ENCODE data around the gene SPATA20.

The SPATA20 gene

GRCh38 chr17:50547035-50547735 lies at the start of gene SPATA20:
TSS of gene SPATA20 (plus strand) at chr17:50547174. CDS start at chr17:50547209, 35 bp downstream.
- peak; percentile 87 for DNase-seq (ENCODE audit: low spot score)

DNA sequence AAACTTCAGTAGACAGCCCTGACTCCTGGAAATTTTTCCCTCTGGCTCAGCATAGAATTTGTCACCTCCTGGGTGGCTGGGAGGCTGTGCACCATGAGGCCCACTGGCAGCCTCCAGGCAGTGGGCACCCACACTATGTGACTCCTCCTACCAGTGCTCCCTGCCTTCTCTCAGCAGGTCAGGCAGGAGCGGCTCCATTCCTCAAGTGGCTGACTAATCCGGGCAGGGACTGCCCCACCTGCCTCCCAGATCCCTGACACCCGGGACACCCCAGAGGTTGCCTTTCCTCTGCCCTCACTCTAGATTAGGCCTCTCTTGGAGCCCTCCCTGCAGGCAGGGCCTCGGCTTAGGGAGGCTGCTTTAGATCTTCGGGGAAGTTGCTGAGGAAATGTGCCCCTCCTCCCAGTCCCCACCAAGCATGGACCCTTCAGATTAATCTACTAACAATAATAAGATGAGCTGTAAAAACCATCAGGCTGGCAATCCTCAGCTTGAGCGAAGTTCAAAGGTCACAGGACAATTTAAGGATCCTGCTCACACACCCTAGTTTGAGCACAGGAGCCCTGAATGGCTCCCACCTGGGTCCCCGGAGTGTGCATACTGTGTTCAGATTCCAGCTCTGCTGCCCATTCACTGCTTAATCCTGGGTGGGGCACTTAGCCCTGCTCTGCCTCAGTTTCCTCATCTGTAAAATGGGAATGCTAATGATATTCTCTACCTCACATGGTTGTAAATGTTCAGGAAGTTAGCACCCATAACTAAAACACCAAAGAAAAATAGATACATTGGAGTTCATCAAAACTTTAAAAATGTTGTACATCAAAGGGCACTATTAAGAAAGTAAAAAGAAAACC lies 48.7 kb upstream of the SPATA20 start:
- DNase-seq (ENCODE audit: low spot score): no peak

DNA sequence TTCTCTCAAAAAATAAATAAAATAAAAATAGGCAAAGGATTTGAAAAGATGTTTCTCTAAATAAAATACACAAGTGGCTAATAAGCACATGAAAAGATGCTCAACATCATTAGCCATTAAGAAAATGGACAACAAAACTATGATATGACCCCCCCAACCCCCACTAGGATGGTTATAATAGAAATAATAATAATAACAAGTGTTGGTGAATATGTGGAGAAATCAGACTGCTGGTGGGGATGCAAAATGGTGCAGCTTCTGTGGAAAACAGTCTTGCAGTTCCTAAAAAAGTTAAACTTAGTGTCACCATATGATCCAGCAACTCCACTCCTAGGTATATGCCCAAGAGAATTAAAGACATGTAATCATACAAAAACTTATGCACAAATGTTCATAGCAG lies 47.7 kb upstream of the SPATA20 start:
- no peak for DNase-seq (ENCODE audit: low spot score)

GRCh38 chr17:50499721-50500120 lies 47.3 kb upstream of the SPATA20 start:
- DNase-seq (ENCODE audit: low spot score): no peak

- peak; percentile 50 for DNase-seq (ENCODE audit: low spot score)
These were observed 45.9 kb upstream of the SPATA20 start for GRCh38 chr17:50501054-50501453.

- DNase-seq (ENCODE audit: low spot score): no peak
These were observed 44.5 kb upstream of the SPATA20 start for GRCh38 chr17:50502301-50502990.

DNA sequence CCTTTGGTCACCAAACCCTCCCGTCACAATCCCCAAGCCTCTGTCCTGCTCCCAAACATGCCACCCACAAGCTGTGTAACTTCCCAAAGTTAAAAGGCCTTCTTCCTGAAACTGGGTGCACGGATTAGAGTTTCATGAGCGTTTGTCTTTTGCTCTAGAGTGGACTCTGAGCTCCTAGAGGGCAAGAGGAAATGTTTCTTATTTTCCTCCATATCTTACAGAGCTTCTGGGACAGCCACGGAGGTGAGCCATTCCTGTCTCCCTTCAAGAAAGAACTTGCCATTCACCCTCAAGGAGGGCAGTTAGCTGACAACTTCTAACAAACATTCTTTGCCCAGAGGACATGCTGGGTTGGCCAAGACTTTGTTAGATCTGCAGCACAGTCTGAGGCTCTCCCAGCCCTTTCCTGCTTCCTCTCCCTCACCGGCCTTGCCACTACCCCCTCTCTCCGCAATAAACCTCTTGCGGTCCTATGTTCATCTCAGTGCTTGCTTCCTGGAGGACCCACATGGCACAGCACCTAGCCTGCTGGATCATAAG lies 41.3 kb upstream of the SPATA20 start:
- DNase-seq (ENCODE audit: low spot score): no peak

DNA sequence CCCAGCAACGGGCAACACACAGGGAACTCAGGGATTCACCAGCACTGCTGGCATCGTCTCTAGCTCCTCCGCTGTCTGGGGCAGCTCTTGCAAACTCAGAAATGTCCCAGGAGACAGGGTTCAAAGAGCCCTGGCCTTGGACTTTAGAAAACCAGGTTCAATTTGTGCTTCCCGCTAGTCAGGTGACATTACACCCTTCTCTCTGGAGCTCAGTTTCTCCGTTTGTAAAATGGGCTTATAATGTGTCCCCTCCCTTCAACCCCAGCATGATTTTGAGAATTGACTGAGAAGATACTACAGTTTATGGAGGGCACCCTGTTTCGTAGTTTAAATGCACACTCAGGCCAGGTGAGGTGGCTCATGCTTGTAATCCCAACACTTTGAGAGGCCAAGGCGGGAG lies 40.7 kb upstream of the SPATA20 start:
- no peak for DNase-seq (ENCODE audit: low spot score)

GRCh38 chr17:50507871-50508572 lies 39.0 kb upstream of the SPATA20 start, which contains the start of gene MYCBPAP:
TSS of gene MYCBPAP (plus strand) at chr17:50508439. CDS start at chr17:50508675, 236 bp downstream.
- no peak for DNase-seq (ENCODE audit: low spot score)

- no peak for DNase-seq (ENCODE audit: low spot score)
These were observed 38.2 kb upstream of the SPATA20 start for GRCh38 chr17:50508573-50509460.

GRCh38 chr17:50511058-50511457 lies 35.9 kb upstream of the SPATA20 start:
- no peak for DNase-seq (ENCODE audit: low spot score)

- DNase-seq (ENCODE audit: low spot score): no peak
These were observed 33.5 kb upstream of the SPATA20 start for GRCh38 chr17:50513495-50513894.

DNA sequence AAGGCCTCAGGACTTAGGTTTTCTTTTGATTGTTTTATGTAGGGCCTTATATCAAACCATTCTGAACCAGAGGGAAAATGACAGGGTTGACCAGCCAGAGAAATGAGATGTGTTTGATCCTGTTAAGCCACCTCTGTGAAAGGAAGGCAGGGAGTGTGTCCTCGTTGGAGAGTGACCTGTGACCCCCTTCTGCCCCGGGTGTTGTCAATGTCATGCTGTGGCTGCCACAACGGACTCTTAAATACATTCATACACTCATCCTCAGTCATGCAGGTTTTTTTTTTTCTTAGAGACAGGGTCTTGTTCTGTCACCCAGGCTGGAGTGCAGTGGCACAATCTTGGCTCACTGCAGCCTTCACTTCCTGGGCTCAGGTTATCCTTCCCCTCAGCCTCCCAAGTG lies 32.6 kb upstream of the SPATA20 start:
- no peak for DNase-seq (ENCODE audit: low spot score)

- DNase-seq (ENCODE audit: low spot score): no peak
These were observed 31.9 kb upstream of the SPATA20 start for GRCh38 chr17:50514936-50515702.

DNA sequence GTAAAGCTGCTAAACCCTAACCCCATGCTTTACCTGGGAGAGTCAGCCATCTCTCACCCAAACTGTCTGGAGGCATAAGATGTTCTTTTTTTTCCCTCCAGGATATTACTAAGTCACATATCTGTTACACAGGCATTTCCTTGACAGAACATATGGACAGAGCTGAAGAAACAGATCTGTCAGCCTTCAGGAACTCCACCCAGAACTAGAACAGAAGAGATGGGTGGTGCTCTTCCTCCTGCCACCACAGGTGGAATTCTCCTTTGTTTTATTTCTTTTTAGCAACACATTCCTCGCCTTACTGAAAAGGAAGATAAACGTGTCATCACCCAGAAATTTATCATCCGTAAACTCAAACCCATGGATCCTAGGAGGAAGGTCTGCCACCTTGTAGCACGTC lies 30.0 kb upstream of the SPATA20 start:
- no peak for DNase-seq (ENCODE audit: low spot score)

DNA sequence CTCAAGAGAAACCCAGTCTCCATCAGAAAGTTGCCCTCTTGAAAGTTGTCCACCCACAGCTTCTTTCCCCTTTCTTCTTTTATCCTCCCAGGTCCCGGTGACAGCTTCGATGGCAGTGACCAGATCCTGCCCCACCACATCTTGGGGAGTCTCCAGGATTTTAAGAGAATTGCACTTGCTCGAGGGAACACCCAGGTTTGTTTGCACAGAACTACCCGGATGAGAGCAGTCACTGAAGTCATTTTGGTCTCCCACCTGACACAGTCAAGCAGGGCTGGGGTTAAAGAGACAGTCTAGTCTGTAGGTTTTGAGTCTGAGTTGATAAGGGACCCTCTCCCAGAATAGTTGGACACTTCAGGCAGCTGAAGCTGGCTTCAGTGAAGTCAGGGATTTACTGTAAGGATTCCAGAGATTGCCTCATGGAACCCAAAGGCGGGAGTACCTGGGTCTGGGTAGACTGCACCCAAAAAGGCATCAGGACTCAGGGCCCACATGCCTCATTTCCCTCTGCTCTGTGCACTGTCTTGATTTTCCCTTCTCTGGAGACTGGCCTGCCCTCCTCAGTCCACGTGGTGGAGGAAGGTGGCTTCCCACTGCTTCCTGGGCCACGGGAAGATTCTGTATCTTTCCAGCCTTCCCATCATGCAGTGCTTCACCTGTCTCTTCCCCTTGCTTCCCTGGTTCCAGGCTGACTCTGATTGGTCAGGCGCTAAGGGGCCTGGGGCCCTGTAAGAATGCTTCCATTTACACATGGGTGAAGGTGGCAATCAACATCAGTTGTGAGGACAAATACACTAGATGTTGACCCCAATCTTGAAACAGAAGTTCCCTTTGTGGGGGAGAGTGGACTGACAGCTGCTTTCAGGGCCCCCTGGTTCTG lies 29.2 kb upstream of the SPATA20 start:
- no peak for DNase-seq (ENCODE audit: low spot score)

DNA sequence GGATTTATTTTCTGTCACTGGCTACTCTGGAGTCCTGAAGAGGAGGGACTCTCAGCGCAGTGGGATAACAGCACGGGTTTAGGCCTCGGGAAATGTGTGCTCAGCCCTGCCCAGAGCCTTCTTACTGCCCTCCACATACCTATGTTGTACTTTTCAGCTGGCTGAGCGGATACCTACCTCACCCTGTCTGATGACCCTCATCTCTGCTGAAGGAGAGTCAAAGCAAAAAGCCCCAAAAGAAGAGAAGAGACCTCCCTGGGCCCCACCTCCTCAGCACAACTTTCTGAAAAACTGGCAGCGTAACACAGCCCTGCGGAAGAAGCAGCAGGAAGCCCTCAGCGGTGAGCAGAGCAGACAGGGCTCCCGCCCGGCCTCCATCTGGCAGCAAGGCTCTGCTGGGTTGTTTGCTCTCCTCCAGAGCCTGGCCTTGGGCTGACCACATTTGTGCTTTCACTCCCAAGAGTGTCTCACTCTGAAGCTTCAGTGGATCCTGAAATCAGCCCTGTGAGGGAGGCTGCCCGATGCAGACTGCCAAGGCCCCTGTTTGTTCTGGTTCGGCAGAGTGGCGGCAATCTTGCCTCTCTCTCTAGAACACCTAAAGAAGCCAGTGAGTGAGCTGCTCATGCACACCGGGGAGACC lies 28.5 kb upstream of the SPATA20 start:
- no peak for DNase-seq (ENCODE audit: low spot score)

GRCh38 chr17:50519141-50519834 lies 27.7 kb upstream of the SPATA20 start:
- DNase-seq (ENCODE audit: low spot score): no peak

All from NAMALWA (cell line).